H9 (cell line): Measurements from ENCODE around the gene RASL10A. TPM values are rescaled to one million over a fixed set of nuclear protein-coding genes. Genes with fewer than 3 reads are reported as not detected.

Experiments used
- DNase-seq: peaks from one replicate; pipeline ENCODE4 v3.0.0-alpha.2; 2017
- H2AFZ ChIP-seq: one replicate; pipeline ENCODE4 v1.6.1; 2013; ENCODE audit warnings: mild to moderate bottlenecking, low read length, control low read depth, moderate library complexity
- H2AK5ac ChIP-seq: 2 replicates; pipeline ENCODE4 v1.6.1; 2013; ENCODE audit warnings: low read length, control low read depth, mixed read lengths; ENCODE audit not compliant: insufficient read length
- H2BK120ac ChIP-seq: one replicate; pipeline ENCODE4 v1.6.1; 2013; ENCODE audit warnings: low read depth, mild to moderate bottlenecking, low read length, control low read depth, inconsistent platforms; ENCODE audit not compliant: poor library complexity, severe bottlenecking
- H2BK12ac ChIP-seq: 2 replicates; pipeline ENCODE4 v1.6.1; 2013; ENCODE audit warnings: low read length, control low read depth, mixed read lengths, low read depth; ENCODE audit not compliant: insufficient read length
- H2BK15ac ChIP-seq: 2 replicates; pipeline ENCODE4 v1.6.1; 2013; ENCODE audit warnings: low read depth, low read length, control low read depth
- H2BK20ac ChIP-seq: one replicate; pipeline ENCODE4 v1.6.1; 2013; ENCODE audit warnings: low read depth, mild to moderate bottlenecking, low read length, control low read depth, inconsistent platforms; ENCODE audit not compliant: poor library complexity, severe bottlenecking
- H2BK5ac ChIP-seq: 2 replicates; pipeline ENCODE4 v1.6.1; 2013; ENCODE audit warnings: low read length, control low read depth, mixed read lengths; ENCODE audit not compliant: insufficient read length
- H3K14ac ChIP-seq: 2 replicates; pipeline ENCODE4 v1.6.1; 2013; ENCODE audit warnings: low read length, control low read depth; ENCODE audit not compliant: insufficient read depth
- H3K18ac ChIP-seq: 2 replicates; pipeline ENCODE4 v1.6.1; 2013; ENCODE audit warnings: low read depth, mild to moderate bottlenecking, mixed read lengths, low read length, control low read depth; ENCODE audit not compliant: insufficient read length
- H3K23ac ChIP-seq: 2 replicates; pipeline ENCODE4 v1.6.1; 2013; ENCODE audit warnings: low read length, control low read depth, mixed read lengths, low read depth; ENCODE audit not compliant: insufficient read length
- H3K23me2 ChIP-seq: 2 replicates; pipeline ENCODE4 v1.6.1; 2013; ENCODE audit warnings: low read depth, mild to moderate bottlenecking, mixed read lengths, low read length, control low read depth; ENCODE audit not compliant: insufficient read length, poor library complexity, severe bottlenecking
- H3K27ac ChIP-seq: 2 replicates; pipeline ENCODE4 v1.5.1; 2013; ENCODE audit warnings: low read length, control low read depth, mixed read lengths, low read depth; ENCODE audit not compliant: insufficient read length
- H3K27me3 ChIP-seq: 2 replicates; pipeline ENCODE4 v1.6.1; 2013; ENCODE audit warnings: low read length, control low read depth, inconsistent platforms; ENCODE audit not compliant: insufficient read depth
- H3K4ac ChIP-seq: 2 replicates; pipeline ENCODE4 v1.6.1; 2013; ENCODE audit warnings: low read depth, mild to moderate bottlenecking, control low read depth, inconsistent platforms, low read length, moderate library complexity
- H3K4me1 ChIP-seq: 2 replicates; pipeline ENCODE4 v1.6.1; 2013; ENCODE audit warnings: low read length, control low read depth, inconsistent platforms; ENCODE audit not compliant: insufficient read depth
- H3K4me2 ChIP-seq: 2 replicates; pipeline ENCODE4 v1.6.1; 2013; ENCODE audit warnings: low read length, control low read depth, mixed read lengths; ENCODE audit not compliant: insufficient read length, insufficient read depth
- H3K56ac ChIP-seq: 2 replicates; pipeline ENCODE4 v1.6.1; 2013; ENCODE audit warnings: low read depth, mild to moderate bottlenecking, mixed read lengths, low read length, control low read depth; ENCODE audit not compliant: insufficient read length
- H3K79me1 ChIP-seq: 2 replicates; pipeline ENCODE4 v1.6.1; 2013; ENCODE audit warnings: low read depth, mild to moderate bottlenecking, moderate library complexity, low read length, control low read depth, inconsistent platforms; ENCODE audit not compliant: insufficient read depth, poor library complexity, severe bottlenecking
- H3K79me2 ChIP-seq: 2 replicates; pipeline ENCODE4 v1.6.1; 2013; ENCODE audit warnings: low read length, control low read depth, inconsistent platforms; ENCODE audit not compliant: insufficient read depth
- H3K9ac ChIP-seq: 2 replicates; pipeline ENCODE4 v1.6.1; 2013; ENCODE audit warnings: low read length, control low read depth, mixed read lengths; ENCODE audit not compliant: insufficient read length; ENCODE audit errors: extremely low read depth
- H3K9me3 ChIP-seq: one replicate; pipeline ENCODE4 v1.6.1; 2013; ENCODE audit warnings: low read depth, low read length, inconsistent platforms; ENCODE audit not compliant: control insufficient read depth
- H3T11ph ChIP-seq: one replicate; pipeline ENCODE4 v1.6.1; 2013; ENCODE audit warnings: mild to moderate bottlenecking, low read length, control low read depth, inconsistent platforms
- H4K20me1 ChIP-seq: one replicate; pipeline ENCODE4 v1.6.1; 2013; ENCODE audit not compliant: control insufficient read depth, insufficient read length, insufficient read depth
- H4K5ac ChIP-seq: 2 replicates; pipeline ENCODE4 v1.6.1; 2013; ENCODE audit warnings: low read depth, mild to moderate bottlenecking, mixed read lengths, low read length, control low read depth; ENCODE audit not compliant: insufficient read length
- H4K8ac ChIP-seq: replicated peaks from 2 replicates; pipeline ENCODE4 v1.6.1; 2013; ENCODE audit warnings: low read length, control low read depth, mixed read lengths, low read depth; ENCODE audit not compliant: insufficient read length
- H4K91ac ChIP-seq: 2 replicates; pipeline ENCODE4 v1.6.1; 2013; ENCODE audit warnings: low read depth, mild to moderate bottlenecking, moderate library complexity, mixed read lengths, low read length, control low read depth; ENCODE audit not compliant: insufficient read length
- H3K27ac Mint-ChIP-seq, 3 experiments: 2 replicates in 2 of 3; 3 replicates in 1 of 3; pipeline ENCODE4 v1.8.0; 2020 to 2021; ENCODE audit warnings: mixed read lengths in 3 of 3, mild to moderate bottlenecking in 1 of 3, moderate library complexity in 1 of 3
- H3K27me3 Mint-ChIP-seq: 2 replicates; pipeline ENCODE4 v1.8.0; 2021; ENCODE audit warnings: low read depth, mild to moderate bottlenecking, moderate library complexity, mixed read lengths
- H3K36me3 Mint-ChIP-seq, 3 experiments: 2 replicates in 2 of 3; 3 replicates in 1 of 3; pipeline ENCODE4 v1.8.0; 2020 to 2021; ENCODE audit warnings: low read depth in 3 of 3, mixed read lengths in 3 of 3; ENCODE audit not compliant: insufficient read depth in 1 of 3
- H3K4me1 Mint-ChIP-seq, 2 experiments: 2 replicates each; pipeline ENCODE4 v1.8.0; 2020; ENCODE audit warnings: mixed read lengths in 2 of 2
- H3K4me3 Mint-ChIP-seq, 2 experiments: 2 replicates in 1 of 2; 3 replicates in 1 of 2; pipeline ENCODE4 v1.8.0; 2020 to 2021; ENCODE audit warnings: mild to moderate bottlenecking in 2 of 2, mixed read lengths in 2 of 2, moderate library complexity in 1 of 2
- H3K9me3 Mint-ChIP-seq, 2 experiments: 2 replicates in 1 of 2; 3 replicates in 1 of 2; pipeline ENCODE4 v1.8.0; 2020; ENCODE audit warnings: mild to moderate bottlenecking in 2 of 2, mixed read lengths in 2 of 2, moderate library complexity in 1 of 2
- CTCF ChIP-seq: fragments of 200-600 bp; sonication (generic); conservative IDR thresholded peaks from 3 replicates; pipeline ENCODE4 v1.8.0; 2021; ENCODE audit warnings: antibody characterized with exemption, mild to moderate bottlenecking
- WGBS: extraction: QIAGEN DNeasy Blood & Tissue Kit; methylation state at CpG from one replicate; pipeline ENCODE4 v1.1.7; 2013; ENCODE audit warnings: missing lambda C conversion rate, low lambda C conversion rate, mixed read lengths; ENCODE audit not compliant: insufficient read length; ENCODE audit errors: extremely low coverage; 5-methylcytosine and 5-hydroxymethylcytosine counted together
- total RNA-seq: library from RNA; stranded (reverse); gene quantifications from 2 replicates; pipeline ENCODE4 v1.2.1, GENCODE V29; 2021

RASL10A gene
- total RNA-seq, 1 experiment from 2014 or later = 0.90 TPM

GRCh38 chr22:29311464-29312217 is 3.9 kb downstream of the RASL10A start:
- Histone ChIP-seq H3K27me3 (peaks cover 28% of the 10 kb centered on the region), H2BK15ac (no peak overlapping the region), H3K23ac (no peak overlapping the region), H2AFZ (no peak overlapping the region), H3K79me1 (no peaks in the 10 kb centered on the region), H3K23me2 (peaks cover 5% of the 10 kb centered on the region), H3K56ac (no peak overlapping the region), H3K9me3 (no peaks in the 10 kb centered on the region), H2BK120ac (no peak overlapping the region), H3K27ac (no peak overlapping the region), H3K4me2 (no peak overlapping the region), H3K79me2 (no peaks in the 10 kb centered on the region), H4K8ac (no peak overlapping the region), H3T11ph (no peak overlapping the region), H4K5ac (no peak overlapping the region), H3K14ac (peak overlapping the region; percentile 71; the same call in 1 of the 2 replicates), H3K4ac (no peak overlapping the region), H2AK5ac (no peak overlapping the region), H2BK12ac (no peak overlapping the region), H2BK5ac (no peak overlapping the region), H2BK20ac (no peak overlapping the region), H3K9ac (no peak overlapping the region), H4K91ac (no peak overlapping the region), H4K20me1 (no peaks in the 10 kb centered on the region), H3K4me1 (no peaks in the 10 kb centered on the region), H3K18ac (peak overlapping the region; percentile 77)
- Mint-ChIP-seq H3K36me3 (peaks cover 0 to 5% (median 2%) of the 10 kb centered on the region in 3 experiments; a peak in 3 of 7 replicates), H3K4me3 (no peak overlapping the region), H3K27me3 (peaks cover 46% of the 10 kb centered on the region), H3K27ac (no peak overlapping the region), H3K9me3 (peaks cover 4 to 13% of the 10 kb centered on the region in 2 experiments; a peak in 4 of 5 replicates), H3K4me1 (peaks cover 18 to 30% of the 10 kb centered on the region in 2 experiments)
- TF ChIP-seq CTCF = no peak
- no CpG with 5 or more reads among the region's 50 CpGs for WGBS
- no peak for DNase-seq
